HG03025 (cell line): ENCODE measurements around the gene GPHB5.
"Not testable (repeated sequence)": the region's sequence is repeated elsewhere in the genome, so short reads cannot be mapped to it uniquely, and the experiment has no call there.

ENCODE experiments used
- ATAC-seq: cut with Tn5 transposase; IDR thresholded peaks from one replicate; pipeline ENCODE4 v1.9.1; 2021; ENCODE audit warnings: mild to moderate bottlenecking, moderate library complexity; ENCODE audit not compliant: unreplicated experiment, low FRiP score

GPHB5 gene

DNA sequence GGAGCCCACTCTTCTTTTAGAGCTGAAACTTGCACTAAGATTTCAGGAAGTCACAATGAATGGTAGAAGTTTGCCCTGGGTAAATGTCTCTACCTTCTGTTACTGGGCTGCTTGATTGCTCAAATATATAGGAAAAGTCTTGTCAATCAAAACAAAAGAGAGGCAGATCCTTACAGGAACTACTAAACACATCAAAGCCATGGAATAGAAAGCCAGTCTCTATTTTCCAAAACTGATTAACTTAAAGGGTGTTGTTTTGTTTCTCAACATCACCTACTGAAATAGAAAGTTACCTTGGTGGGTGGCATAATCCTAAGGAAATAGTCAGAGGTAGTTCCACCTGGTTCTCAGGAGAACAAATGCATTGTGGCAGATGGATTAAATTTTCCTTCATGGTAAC lies at the start of gene GPHB5:
GPHB5 (minus strand) TSS at position 101 of the 400 bp plus-strand sequence. CDS start 1,086 bp downstream, outside the sequence.
- ATAC-seq: no peak

DNA sequence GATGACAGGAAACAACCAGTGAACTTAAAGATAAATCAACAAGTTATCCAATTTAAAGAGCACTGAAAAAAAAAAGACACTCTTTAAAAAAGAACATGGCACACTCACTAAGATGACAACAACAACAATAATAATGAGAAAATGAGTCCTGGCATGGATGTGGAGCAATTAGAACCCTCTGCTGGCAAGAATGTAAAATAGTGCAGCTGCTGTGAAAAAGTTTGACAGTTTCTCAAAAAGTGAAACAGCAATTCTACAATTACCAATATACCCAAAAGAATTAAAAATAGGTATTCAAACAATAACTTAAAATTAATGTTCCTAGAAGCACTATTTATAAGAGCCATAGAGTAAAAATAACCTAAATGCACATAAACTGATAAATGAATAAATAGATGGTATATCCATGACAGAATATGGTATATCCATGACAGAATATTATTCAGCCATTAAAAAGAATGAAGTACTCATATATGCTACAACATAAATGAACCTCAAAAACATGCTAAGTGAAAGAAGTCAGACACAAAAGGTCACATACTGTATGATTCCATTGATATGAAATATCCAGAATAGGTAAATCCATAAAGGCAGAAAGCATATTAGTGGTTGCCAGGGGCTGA lies 49.1 kb upstream of the GPHB5 start:
- no peak for ATAC-seq

DNA sequence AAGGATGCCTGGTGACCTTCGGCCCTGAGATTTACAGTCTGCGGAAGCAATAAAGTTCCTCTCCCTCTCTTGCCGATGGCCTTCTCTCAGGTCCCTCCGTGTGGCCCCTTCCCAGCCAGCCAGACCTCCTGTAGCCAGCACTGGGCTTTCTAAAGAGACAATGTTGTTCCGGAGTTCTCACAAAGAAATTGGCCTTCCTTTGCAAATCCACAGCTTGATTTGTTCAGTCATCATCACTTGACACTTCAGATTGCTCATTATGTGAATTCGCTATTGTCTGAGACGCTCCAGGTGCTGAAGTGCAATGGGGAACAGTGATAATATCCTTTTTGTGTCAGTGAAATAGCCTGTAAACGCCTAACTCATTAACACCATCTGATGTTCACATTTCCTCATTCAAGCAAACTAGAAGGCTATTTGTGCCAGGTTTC lies 43.7 kb upstream of the GPHB5 start:
- ATAC-seq: no peak

DNA sequence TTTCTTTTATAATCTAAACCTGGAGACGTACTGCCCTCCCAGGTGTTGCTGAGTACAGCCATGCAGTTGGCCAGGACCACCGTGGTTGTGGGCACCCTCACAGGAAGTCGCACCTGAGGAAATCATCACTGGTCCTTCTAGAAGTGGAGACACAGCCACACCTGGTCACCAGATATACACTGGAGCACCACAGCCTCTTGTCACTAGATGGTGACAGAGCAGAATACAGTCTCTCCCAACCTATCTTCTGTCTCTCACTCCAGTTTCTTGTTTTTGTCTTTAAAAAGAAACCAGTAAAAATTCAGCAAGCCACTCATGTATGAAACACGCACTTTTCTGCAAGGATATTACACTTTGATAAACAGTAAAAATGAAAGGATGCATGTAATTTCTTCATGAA lies 43.1 kb upstream of the GPHB5 start:
- no peak for ATAC-seq

GRCh38 chr14:63357841-63358240 lies 39.1 kb upstream of the GPHB5 start:
- ATAC-seq: no peak

- no peak for ATAC-seq
Observed at GRCh38 chr14:63345826-63346225, 27.1 kb upstream of the GPHB5 start.

DNA sequence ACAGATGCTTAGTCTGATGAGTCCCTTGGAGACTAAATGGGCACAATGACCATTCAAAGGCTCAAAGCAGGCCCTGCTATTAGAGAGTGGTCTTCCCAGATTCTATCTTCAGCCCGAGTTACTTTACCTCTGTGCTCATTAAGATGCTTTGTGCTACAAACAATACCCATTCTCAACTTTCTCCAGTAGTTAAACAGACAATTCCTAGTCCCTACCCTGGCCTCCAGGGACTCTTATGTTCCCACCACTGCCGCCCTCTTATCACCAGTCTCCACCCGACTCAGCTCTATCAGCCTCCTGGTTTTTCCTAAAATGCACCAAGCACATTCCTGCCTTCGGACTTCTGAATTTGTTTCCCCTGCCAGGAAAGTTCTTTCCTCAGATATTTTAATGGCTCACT lies 25.6 kb upstream of the GPHB5 start:
- ATAC-seq: no peak

GRCh38 chr14:63343878-63344277 lies 25.1 kb upstream of the GPHB5 start:
- no peak for ATAC-seq

DNA sequence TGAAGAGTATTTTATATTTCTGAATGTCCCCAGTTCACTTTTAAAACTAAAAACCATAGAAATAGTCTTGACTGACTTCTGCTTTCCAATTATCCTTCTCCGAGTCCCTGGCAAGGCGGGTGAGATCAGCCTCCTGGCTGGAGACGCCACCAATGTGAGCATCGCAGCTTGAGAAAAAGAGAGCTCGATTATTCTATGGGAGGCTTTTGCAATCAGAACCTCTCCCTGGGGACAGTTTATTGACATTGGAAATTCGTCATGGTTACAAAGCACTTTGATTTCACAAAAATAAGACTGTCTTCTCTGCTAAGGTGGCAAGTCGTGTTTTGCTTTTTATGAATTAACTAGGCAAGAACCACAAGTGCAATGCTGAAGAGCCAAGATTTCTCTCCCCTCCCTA lies 23.6 kb upstream of the GPHB5 start:
- ATAC-seq: no peak

DNA sequence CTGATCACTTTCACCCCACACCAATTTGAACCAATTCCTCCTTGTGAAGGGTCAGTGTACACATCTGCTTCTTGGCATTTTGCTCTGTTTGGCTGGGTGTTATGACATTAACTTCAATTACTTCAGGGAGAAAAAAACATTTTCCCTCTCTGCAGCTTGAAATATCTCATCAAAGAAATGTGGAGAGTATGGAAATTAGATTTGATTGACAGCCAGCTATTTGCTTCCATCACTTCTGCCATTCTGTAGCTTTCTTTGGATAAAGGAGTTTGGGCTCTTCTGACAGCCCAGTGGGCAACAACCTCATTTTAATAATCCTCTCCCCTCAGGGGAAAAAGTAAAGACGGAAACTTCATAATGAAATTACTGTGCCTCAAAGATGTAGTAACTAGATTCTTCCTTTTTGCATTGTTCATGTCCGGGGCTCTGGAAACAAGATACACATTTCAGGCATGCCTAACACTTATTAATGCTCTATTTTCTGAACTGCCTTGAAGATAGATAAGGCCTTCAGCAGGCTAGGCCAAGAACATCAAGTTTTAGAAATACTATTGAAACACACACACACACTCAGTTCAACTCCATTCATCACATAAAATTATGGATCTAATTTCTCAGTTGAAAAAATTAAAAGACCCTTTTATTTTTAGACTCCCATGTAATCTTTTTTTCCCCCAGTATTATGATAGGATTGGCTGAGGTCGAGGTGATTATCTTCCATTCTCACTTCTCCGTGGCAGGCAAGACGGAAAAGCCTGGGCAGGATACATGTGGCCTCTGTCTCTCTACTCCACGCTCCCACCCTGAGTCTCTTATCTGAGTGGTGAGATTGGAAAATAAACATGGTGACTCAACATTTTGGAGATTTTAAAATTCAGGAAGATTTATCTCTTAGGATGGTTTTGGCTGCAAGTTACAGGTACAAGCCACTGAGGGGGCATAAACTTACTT lies 10.3 kb upstream of the GPHB5 start:
- ATAC-seq: no peak

DNA sequence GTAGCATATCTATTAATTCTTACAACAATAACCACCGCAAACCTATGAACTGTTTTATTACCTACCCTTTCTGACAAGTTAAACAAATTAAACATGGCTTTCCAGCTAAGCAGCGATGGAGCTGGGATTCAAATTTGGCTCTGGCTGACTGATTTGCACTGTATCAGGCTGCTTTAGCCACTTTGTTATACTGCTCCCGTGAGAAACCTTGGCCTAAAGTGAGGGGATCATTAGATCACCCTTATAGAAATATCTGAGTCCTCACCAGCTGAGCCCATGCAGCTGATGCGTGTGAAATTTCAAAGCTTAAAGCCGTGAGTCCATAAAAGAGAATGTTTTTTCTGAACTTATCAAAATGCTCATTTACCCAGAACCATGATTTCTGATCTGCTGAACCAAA lies 8.1 kb upstream of the GPHB5 start:
- no peak for ATAC-seq

DNA sequence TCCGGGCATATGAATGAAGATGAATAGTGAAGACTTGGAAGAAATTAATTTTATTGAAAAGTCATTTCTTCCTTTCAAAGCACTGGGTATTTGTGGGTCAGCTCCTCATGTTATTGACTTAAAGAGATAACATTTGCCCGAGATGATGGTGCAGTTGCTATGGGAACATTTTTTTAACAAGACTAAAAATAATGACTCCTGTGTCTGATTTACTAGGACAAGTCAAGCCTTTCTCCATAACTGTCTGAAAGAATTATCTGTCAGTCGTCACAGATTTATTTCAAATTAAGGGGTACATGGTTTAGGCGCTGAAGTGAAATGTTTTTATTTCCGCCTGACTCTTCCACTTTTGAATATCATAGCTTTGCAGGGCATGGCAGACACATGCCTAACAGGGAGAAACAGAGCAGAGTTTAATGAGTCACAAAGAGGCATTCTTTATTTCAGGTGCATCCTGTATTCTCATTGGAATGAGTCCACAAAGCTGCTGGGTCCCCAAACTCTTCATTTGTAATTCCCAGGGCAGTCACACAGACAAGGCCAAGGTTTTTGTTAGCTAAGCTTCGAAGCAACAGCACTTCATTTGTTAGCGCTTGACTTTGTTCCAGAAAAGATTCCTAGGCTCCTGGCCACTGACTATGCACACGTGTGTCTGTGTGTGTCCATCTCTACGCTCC lies 4.3 kb upstream of the GPHB5 start:
- no peak for ATAC-seq

DNA sequence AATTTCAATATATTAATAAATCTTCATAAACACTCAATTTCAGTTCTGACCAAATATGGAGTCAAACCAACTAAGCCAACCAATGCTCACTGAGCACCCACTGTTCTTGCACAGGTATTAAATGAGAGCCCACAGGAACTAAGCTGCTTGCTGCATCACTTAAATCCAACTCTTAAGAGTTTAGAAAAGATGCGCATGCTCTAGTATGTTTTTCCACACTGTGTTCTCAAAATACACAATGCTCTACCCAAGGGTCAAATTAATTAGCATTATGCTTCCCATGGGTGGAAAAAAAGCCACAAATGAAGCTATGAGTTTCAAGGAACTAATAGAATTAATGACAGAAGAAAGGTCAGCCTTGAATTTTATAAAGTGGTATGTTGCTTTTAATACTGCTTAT lies 3.7 kb upstream of the GPHB5 start:
- ATAC-seq: no peak

DNA sequence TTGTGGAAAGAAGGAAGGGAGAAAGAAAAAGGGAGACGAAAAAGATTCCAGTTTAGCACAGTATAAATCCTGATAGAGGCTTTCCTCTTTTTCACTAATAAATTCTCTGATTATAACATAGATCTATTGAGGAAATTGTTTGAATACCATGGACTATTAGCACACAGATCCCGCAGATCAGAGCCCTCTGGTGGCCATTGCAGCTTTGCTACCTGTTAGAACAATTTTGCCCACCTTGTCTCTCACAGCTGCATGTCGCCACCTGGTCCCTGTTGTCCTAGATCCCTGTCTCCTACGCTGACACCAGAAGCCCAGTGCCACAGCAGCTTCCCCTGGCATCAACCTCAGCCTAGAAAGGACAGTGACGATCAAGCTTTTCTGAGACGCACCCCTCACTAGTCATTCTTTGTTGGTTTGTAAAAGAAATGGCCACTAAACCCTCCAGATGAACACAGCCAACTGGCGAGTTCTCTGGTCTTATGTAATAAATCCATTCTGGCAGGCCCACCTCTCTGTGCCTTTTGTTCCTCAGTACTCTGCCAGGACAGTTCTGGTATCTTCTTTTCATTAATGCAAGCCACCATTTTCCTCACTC lies 9.9 kb downstream of the GPHB5 start:
- ATAC-seq: no peak

GRCh38 chr14:63304429-63304828 lies 14.3 kb downstream of the GPHB5 start:
- ATAC-seq: not testable (repeated sequence)

DNA sequence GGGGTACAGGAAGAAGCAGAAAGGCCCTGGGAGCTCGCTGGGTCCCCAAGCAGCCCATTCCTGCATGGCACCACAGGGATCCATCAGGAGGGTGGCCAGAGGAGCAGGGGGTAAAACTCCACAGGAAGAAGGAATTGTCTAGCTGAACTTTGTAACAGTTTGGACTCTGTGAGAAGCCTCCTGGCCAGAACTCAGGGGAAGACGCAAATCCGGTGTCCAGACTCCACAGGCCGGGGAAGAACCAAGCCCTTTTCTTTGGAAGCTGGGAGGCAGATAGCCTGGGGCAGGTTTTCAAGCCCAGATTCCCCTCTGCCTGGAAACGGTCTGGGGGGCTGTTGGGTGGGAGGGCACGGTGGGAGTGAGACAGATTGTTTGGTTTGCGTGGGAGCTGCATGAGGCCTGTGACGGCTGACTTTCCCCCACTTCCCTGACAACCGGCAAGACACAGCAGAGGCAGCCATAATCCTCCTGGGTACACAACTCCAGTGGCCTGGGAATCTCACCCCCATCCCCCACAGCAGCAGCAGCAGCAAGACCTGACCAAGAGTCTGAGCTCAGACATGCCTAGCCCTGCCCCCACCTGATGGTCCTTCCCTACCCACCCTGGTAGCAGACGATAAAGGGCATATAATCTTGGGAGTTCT lies 16.7 kb downstream of the GPHB5 start:
- no peak for ATAC-seq

- no peak for ATAC-seq
Observed at GRCh38 chr14:63300854-63301253, 17.9 kb downstream of the GPHB5 start.

- no peak for ATAC-seq
Observed at GRCh38 chr14:63299351-63300110, 19.2 kb downstream of the GPHB5 start.

DNA sequence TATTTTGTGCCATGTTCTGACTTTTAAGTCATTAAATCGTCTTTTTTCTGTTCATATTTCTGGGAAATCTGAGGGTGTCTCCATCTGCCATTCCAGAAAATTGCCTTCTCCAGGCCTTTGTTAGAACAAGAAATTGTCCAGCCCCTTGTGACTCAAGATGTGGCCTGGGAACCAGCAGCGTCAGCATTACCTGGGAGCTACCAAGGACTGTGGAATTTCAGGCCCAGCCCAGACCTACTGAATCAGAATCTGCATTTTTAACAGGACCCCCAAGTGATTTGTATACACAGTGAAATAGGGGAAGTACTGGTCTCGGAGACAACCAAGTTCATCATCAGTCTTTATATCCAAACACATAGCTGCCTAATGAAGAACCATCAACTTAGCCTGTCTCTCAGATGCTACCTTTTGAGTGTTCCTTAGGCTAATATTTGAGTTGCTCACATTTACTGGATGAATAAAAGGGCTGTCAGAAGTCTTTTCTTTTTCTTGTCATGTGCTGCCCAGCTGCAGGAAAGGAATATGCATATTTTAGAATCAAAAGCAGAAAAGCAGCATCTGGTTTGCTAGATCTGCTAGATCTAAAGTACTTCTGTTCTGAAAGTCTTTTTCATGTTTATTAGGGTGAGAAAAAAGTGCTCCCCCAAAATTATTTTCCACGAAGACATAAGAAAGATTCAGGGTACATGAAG lies 21.2 kb downstream of the GPHB5 start:
- ATAC-seq: no peak
